ENCODE measurements around the gene KIF6. TPM values are rescaled to one million over a fixed set of nuclear protein-coding genes. Genes with fewer than 3 reads are reported as not detected.
"Not testable (repeated sequence)": the region's sequence is repeated elsewhere in the genome, so short reads cannot be mapped to it uniquely, and the experiment has no call there.

Gene KIF6
- total and polyA plus RNA-seq, 4 donors, result 1.1 to 7.8 (median 4.5) TPM

DNA sequence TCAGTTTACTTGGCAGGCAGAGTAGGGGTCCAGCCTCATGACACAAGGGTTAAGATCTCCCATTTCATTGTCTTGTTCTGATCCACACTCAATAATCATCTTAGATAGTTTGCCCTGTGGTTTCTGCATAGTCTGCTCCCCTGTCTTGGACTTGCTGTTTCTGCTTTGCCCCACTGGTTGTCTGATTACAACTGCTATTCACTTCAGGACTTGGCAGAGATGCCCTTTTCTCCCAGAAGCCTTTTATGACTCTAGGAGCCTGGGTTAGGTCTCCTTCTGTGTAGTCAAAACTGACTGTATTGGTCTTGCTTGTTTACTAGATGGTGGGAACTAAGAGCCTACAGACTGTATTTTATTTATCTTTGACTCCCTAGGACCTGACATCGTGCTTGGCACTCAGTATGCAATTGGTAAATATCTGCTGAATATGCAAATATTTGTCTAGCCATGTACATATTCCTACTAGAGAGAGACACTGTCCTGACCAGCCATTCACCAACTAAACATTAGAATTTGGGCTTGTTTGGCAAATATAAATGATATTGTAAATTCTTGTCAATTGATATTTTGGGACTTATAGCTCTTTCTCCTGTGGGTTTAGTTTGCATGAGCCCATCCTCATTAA, 236.8 kb downstream of the KIF6 start:
- Histone ChIP-seq H3K4me1 (ENCODE audit: control insufficient read depth in 5 of 5, insufficient read depth in 5 of 5, low read length in 5 of 5) (peaks cover 0 to 36% (median 3%) of the 10 kb centered on the region in 5 donors), H3K4me3 (no peak overlapping the region), H3K9ac (ENCODE audit: insufficient read depth in 1 of 2, low read length in 2 of 2) (no peak overlapping the region), H3K36me3 (ENCODE audit: control insufficient read depth in 4 of 4, insufficient read depth in 4 of 4, low read length in 4 of 4) (no peaks in the 10 kb centered on the region), H3K27ac (ENCODE audit: low read depth in 1 of 2, low read length in 1 of 2) (no peak overlapping the region), H3K9me3 (ENCODE audit: control insufficient read depth in 4 of 4, insufficient read depth in 3 of 4, low read length in 3 of 4) (no peaks in the 10 kb centered on the region), H3K27me3 (ENCODE audit: control insufficient read depth in 3 of 3, insufficient read depth in 3 of 3, low read length in 2 of 3) (no peaks in the 10 kb centered on the region)
- TF ChIP-seq, protein P1, sequence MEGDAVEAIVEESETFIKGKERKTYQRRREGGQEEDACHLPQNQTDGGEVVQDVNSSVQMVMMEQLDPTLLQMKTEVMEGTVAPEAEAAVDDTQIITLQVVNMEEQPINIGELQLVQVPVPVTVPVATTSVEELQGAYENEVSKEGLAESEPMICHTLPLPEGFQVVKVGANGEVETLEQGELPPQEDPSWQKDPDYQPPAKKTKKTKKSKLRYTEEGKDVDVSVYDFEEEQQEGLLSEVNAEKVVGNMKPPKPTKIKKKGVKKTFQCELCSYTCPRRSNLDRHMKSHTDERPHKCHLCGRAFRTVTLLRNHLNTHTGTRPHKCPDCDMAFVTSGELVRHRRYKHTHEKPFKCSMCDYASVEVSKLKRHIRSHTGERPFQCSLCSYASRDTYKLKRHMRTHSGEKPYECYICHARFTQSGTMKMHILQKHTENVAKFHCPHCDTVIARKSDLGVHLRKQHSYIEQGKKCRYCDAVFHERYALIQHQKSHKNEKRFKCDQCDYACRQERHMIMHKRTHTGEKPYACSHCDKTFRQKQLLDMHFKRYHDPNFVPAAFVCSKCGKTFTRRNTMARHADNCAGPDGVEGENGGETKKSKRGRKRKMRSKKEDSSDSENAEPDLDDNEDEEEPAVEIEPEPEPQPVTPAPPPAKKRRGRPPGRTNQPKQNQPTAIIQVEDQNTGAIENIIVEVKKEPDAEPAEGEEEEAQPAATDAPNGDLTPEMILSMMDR (IDR thresholded peaks at IDR 0.05; ENCODE audit: control extremely low read depth, extremely low read depth), result no peak
- DNase-seq, result peak in 2 of 3 donors; percentile 9 to 19
- no peak for ATAC-seq (ENCODE audit: insufficient read depth, low FRiP score)
- WGBS, 2 donors, result 66 to 85% methylated on average over 1 of the region's 1 CpG

DNA sequence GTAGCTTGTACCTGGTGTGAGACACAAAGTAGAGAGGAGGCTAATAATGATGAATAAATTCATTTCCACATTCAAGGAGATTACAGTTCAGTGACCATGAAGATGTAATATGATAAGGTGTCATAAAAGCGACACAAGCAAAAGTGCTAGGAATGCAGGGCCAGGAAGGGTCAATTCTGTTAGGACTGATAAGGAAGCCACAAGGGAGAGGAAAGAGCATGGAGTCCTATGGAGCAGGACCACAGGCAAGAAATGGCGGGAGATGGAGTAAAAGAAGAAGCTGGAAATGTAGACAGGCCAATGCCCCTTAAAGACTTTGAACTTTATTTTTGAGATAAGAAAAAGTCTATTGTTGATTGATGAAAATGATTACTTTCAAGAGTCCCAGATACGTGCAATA, 240.9 kb downstream of the KIF6 start:
- WGBS, 2 donors, result 91% methylated on average over 3 of the region's 3 CpGs
- TF ChIP-seq, protein P1 (IDR thresholded peaks at IDR 0.05; ENCODE audit: control extremely low read depth, extremely low read depth), result no peak

DNA sequence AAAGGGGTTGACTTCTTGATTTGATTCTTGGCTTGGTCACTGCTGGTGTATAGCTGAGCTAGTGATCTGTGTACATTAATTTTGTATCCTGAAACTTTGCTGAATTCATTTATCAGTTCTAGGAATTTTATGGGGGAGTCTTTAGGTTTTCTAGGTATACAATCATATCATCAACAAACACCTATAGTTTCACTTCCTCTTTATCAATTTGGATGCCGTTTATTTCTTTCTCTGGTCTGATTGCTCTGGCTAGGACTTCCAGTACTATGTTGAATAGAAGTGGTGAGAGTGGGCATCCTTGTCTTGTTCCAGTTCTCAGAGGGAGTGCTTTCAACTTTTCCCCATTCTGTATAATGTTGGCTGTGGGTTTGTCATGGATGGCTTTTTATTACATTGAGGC, 245.4 kb downstream of the KIF6 start:
- H3K27me3 ChIP-seq (ENCODE audit: control insufficient read depth in 3 of 3, insufficient read depth in 3 of 3, low read length in 2 of 3); H3K9me3 ChIP-seq (ENCODE audit: control insufficient read depth in 4 of 4, insufficient read depth in 3 of 4, low read length in 3 of 4); H3K27ac ChIP-seq (ENCODE audit: low read depth in 1 of 2, low read length in 1 of 2); H3K4me1 ChIP-seq (ENCODE audit: control insufficient read depth in 5 of 5, insufficient read depth in 5 of 5, low read length in 5 of 5); H3K9ac ChIP-seq (ENCODE audit: insufficient read depth in 1 of 2, low read length in 2 of 2); ATAC-seq (ENCODE audit: insufficient read depth, low FRiP score); H3K36me3 ChIP-seq (ENCODE audit: control insufficient read depth in 4 of 4, insufficient read depth in 4 of 4, low read length in 4 of 4); H3K4me3 ChIP-seq; DNase-seq: not testable (repeated sequence)
- 75 to 81% methylated on average over 1 of the region's 1 CpG for WGBS, 2 donors

More for the DNA sequence above, 240.9 kb downstream of the KIF6 start:
- Histone ChIP-seq H3K9me3 (ENCODE audit: control insufficient read depth in 4 of 4, insufficient read depth in 3 of 4, low read length in 3 of 4) (no peaks in the 10 kb centered on the region), H3K4me1 (ENCODE audit: control insufficient read depth in 5 of 5, insufficient read depth in 5 of 5, low read length in 5 of 5) (peaks cover 0 to 18% (median 3%) of the 10 kb centered on the region in 5 donors), H3K27me3 (ENCODE audit: control insufficient read depth in 3 of 3, insufficient read depth in 3 of 3, low read length in 2 of 3) (no peaks in the 10 kb centered on the region), H3K36me3 (ENCODE audit: control insufficient read depth in 4 of 4, insufficient read depth in 4 of 4, low read length in 4 of 4) (no peaks in the 10 kb centered on the region), H3K27ac (ENCODE audit: low read depth in 1 of 2, low read length in 1 of 2) (no peak overlapping the region), H3K9ac (ENCODE audit: insufficient read depth in 1 of 2, low read length in 2 of 2) (no peak overlapping the region), H3K4me3 (no peak overlapping the region)
- ATAC-seq (ENCODE audit: insufficient read depth, low FRiP score) (no peak), DNase-seq (no peak)

DNA sequence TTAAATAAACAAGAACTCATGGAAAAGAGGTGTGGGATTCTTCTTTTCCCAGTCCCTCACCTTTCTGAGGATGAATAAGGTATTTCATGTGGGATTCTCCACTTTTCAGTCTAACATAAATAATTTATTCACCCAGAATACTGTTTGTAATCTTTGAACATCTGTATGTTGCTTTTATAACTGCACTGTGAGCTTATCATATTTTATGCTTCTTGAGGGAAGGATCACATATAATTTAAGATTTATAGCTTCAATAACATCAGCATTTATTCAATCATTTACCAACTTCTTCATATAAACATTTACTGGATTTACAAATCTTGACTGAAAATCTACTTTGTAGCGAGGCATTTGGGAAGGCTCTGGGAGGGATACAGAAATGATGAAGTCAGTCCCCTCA, 248.5 kb downstream of the KIF6 start:
- WGBS, 2 donors, result 85 to 96% methylated on average over 1 of the region's 1 CpG

More for the DNA sequence above, 248.5 kb downstream of the KIF6 start:
- Histone ChIP-seq H3K27ac (ENCODE audit: low read depth in 1 of 2, low read length in 1 of 2) (no peak overlapping the region), H3K9ac (ENCODE audit: insufficient read depth in 1 of 2, low read length in 2 of 2) (no peak overlapping the region), H3K9me3 (ENCODE audit: control insufficient read depth in 4 of 4, insufficient read depth in 3 of 4, low read length in 3 of 4) (peaks cover 0 to 1% (median 0%) of the 10 kb centered on the region in 4 donors), H3K4me1 (ENCODE audit: control insufficient read depth in 5 of 5, insufficient read depth in 5 of 5, low read length in 5 of 5) (peaks cover 0 to 10% (median 7%) of the 10 kb centered on the region in 5 donors), H3K36me3 (ENCODE audit: control insufficient read depth in 4 of 4, insufficient read depth in 4 of 4, low read length in 4 of 4) (no peaks in the 10 kb centered on the region), H3K27me3 (ENCODE audit: control insufficient read depth in 3 of 3, insufficient read depth in 3 of 3, low read length in 2 of 3) (no peaks in the 10 kb centered on the region), H3K4me3 (no peak overlapping the region)
- TF ChIP-seq, protein P1 (IDR thresholded peaks at IDR 0.05; ENCODE audit: control extremely low read depth, extremely low read depth), result no peak
- ATAC-seq (ENCODE audit: insufficient read depth, low FRiP score) (no peak), DNase-seq (no peak)

Measured in lung (tissue), 12 donors.